OCI-LY1 (cell line): Measurements from ENCODE around the gene CLEC16A.

Experiments used
- EZH2 ChIP-seq: fragments of 200-600 bp; sonication (generic), shearing (Covaris generic); IDR thresholded peaks from 2 replicates; pipeline ENCODE4 v1.8.0; 2017; ENCODE audit warnings: borderline replicate concordance, mixed run types, mild to moderate bottlenecking, antibody characterized with exemption, low read length, moderate library complexity, mixed read lengths
- TF ChIP-seq, protein P1 (sequence below): fragments of 200-600 bp; sonication (generic), shearing (Covaris generic); IDR thresholded peaks from 2 replicates; pipeline ENCODE4 v1.5.1; 2017; ENCODE audit warnings: mild to moderate bottlenecking, antibody characterized with exemption, low read length, moderate library complexity, mixed read lengths

DNA sequence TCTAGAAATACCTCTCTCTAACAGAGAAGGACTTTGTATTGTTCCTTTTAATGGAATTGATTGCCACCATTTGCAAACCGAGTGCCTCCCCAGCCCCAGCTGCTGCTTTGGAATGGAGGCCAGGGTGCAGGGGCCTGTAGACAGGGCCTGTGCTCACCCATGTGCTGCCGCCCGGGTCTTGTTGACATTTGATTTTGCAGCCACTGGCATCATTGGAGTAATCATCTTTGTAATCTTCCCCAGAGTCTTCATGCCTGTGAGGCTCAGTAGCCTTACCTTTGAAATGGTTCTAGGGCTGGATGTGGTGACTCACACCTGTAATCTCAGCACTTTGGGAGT, 119.8 kb downstream of the CLEC16A start:
- TF ChIP-seq, protein P1, sequence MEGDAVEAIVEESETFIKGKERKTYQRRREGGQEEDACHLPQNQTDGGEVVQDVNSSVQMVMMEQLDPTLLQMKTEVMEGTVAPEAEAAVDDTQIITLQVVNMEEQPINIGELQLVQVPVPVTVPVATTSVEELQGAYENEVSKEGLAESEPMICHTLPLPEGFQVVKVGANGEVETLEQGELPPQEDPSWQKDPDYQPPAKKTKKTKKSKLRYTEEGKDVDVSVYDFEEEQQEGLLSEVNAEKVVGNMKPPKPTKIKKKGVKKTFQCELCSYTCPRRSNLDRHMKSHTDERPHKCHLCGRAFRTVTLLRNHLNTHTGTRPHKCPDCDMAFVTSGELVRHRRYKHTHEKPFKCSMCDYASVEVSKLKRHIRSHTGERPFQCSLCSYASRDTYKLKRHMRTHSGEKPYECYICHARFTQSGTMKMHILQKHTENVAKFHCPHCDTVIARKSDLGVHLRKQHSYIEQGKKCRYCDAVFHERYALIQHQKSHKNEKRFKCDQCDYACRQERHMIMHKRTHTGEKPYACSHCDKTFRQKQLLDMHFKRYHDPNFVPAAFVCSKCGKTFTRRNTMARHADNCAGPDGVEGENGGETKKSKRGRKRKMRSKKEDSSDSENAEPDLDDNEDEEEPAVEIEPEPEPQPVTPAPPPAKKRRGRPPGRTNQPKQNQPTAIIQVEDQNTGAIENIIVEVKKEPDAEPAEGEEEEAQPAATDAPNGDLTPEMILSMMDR: no peak
- TF ChIP-seq EZH2: no peak
